K562 (cell line): ENCODE data around the gene SLC39A7. TPM values are rescaled to one million over a fixed set of nuclear protein-coding genes. Genes with fewer than 3 reads are reported as not detected.
A peak's percentile ranks its signal among the peaks of the same experiment; 100 is the strongest.

ENCODE experiments used
- AFF1 ChIP-seq, 2 experiments: fragments of 450-650 bp; IDR thresholded peaks; 2 replicates each; pipeline ENCODE4 v1.6.1; 2018; ENCODE audit warnings: mild to moderate bottlenecking in 2 of 2, low read depth in 1 of 2; ENCODE audit not compliant: partially characterized antibody in 2 of 2
- BRD4 ChIP-seq: fragments of 200-600 bp; sonication (generic); IDR thresholded peaks from 2 replicates; pipeline ENCODE4 v1.6.1; 2017; ENCODE audit warnings: inconsistent platforms
- CHD1 ChIP-seq: fragments of 200-600 bp; sonication (generic); IDR thresholded peaks from one replicate; pipeline ENCODE4 v1.6.1; 2012; ENCODE audit warnings: mild to moderate bottlenecking, moderate library complexity, low read length, inconsistent platforms
- FOXP1 ChIP-seq: sonication (generic); formaldehyde crosslinking; IDR thresholded peaks from 2 replicates; pipeline ENCODE4 v1.8.0; 2022; ENCODE audit warnings: mild to moderate bottlenecking, missing genetic modification reagents
- GATAD2A ChIP-seq: fragments of 450-650 bp; IDR thresholded peaks from 2 replicates; pipeline ENCODE4 v1.6.1; 2017
- PCBP2 ChIP-seq: fragments of 200-400 bp; formaldehyde crosslinking; IDR thresholded peaks from 2 replicates; pipeline ENCODE4 v1.6.1; 2018; ENCODE audit warnings: low read length, low read depth, mild to moderate bottlenecking, moderate library complexity; ENCODE audit not compliant: poor library complexity, severe bottlenecking
- RAD21 ChIP-seq, 2 experiments: fragments of 250-450 bp in 1 of 2; fragments of 450-650 bp in 1 of 2; sonication (Bioruptor Pico) in 1 of 2; formaldehyde crosslinking in 1 of 2; IDR thresholded peaks in 1 of 2; conservative IDR thresholded peaks in 1 of 2; 2 replicates each; pipeline versions ENCODE4 v1.4.0 to v1.8.0; 2020 to 2022; ENCODE audit warnings: mild to moderate bottlenecking in 2 of 2, moderate library complexity in 1 of 2
- RBM14 ChIP-seq: fragments of 200-400 bp; formaldehyde crosslinking; IDR thresholded peaks from 2 replicates; pipeline ENCODE4 v1.6.1; 2018; ENCODE audit warnings: low read depth, mild to moderate bottlenecking, low read length, moderate library complexity, borderline replicate concordance; ENCODE audit not compliant: insufficient read depth
- SIX5 ChIP-seq, 2 experiments: IDR thresholded peaks; 2 replicates each; pipeline ENCODE4 v1.6.1; 2011; ENCODE audit warnings: low read length in 2 of 2, borderline replicate concordance in 1 of 2, low read depth in 1 of 2, mild to moderate bottlenecking in 1 of 2, moderate library complexity in 1 of 2; ENCODE audit not compliant: insufficient read depth in 1 of 2
- SOX6 ChIP-seq: fragments of 450-650 bp; IDR thresholded peaks from 2 replicates; pipeline ENCODE4 v1.6.1; 2014; ENCODE audit warnings: mild to moderate bottlenecking
- TAF1 ChIP-seq: IDR thresholded peaks from 2 replicates; pipeline ENCODE4 v1.6.1; 2011; ENCODE audit warnings: mild to moderate bottlenecking, low read length, moderate library complexity; ENCODE audit not compliant: insufficient read depth, control insufficient read depth, severe bottlenecking; ENCODE audit errors: extremely low read depth
- TEAD4 ChIP-seq, 2 experiments: sonication (generic) in 1 of 2; formaldehyde crosslinking in 1 of 2; IDR thresholded peaks; 2 replicates each; pipeline versions ENCODE4 v1.6.1 to v1.8.0; 2012 to 2022; ENCODE audit warnings: borderline replicate concordance in 1 of 2, inconsistent platforms in 1 of 2, low read length in 1 of 2, mild to moderate bottlenecking in 1 of 2, missing genetic modification reagents in 1 of 2
- TRIM25 ChIP-seq: fragments of 450-650 bp; IDR thresholded peaks from 2 replicates; pipeline ENCODE4 v1.7.0; 2016; ENCODE audit warnings: borderline replicate concordance
- YY1 ChIP-seq, 3 experiments: IDR thresholded peaks; 2 replicates each; pipeline ENCODE4 v1.6.1; 2011; ENCODE audit warnings: low read length in 2 of 3, mild to moderate bottlenecking in 2 of 3, moderate library complexity in 2 of 3, borderline replicate concordance in 1 of 3, control low read depth in 1 of 3, low read depth in 1 of 3; ENCODE audit not compliant: insufficient read depth in 3 of 3, insufficient replicate concordance in 2 of 3, control insufficient read depth in 1 of 3, insufficient read length in 1 of 3; ENCODE audit errors: extremely low read depth in 1 of 3
- ZNF133 ChIP-seq: fragments of 250-450 bp; sonication (Bioruptor Pico); IDR thresholded peaks from 2 replicates; pipeline ENCODE4 v1.4.0; 2020; ENCODE audit warnings: mild to moderate bottlenecking
- ZNF263 ChIP-seq: sonication (generic); formaldehyde crosslinking; IDR thresholded peaks from 2 replicates; pipeline ENCODE4 v1.8.0; 2022; ENCODE audit warnings: mild to moderate bottlenecking, missing genetic modification reagents, borderline replicate concordance
- polyA plus RNA-seq, 8 experiments: library from polyadenylated mRNA; depleted of rRNA in 4 of 8; stranded (reverse) in 5 of 8; unstranded in 3 of 8; fragments of >200 nt; fragmentation: Nextera tagmentation in 2 of 8; fragmentation: Illumina TruSeq in 1 of 8; extraction: Ambion mirVana in 2 of 8; extraction: Trizol in 1 of 8; gene quantifications; 2 replicates each; pipeline versions ENCODE4 v1.2.1 to v1.2.3, GENCODE V29; 2011 to 2014; ENCODE audit warnings: inconsistent platforms in 1 of 8, missing spikeins in 1 of 8
- total RNA-seq, 7 experiments: library from RNA; depleted of rRNA in 6 of 7; stranded (reverse); fragments of >200 nt in 6 of 7; fragmentation: Illumina TruSeq in 2 of 7; extraction: Trizol in 2 of 7; gene quantifications; 2 replicates each; pipeline versions ENCODE4 v1.2.1 to v1.2.3, GENCODE V29; 2011 to 2021; ENCODE audit warnings: low replicate concordance in 1 of 7

SLC39A7 gene
- total and polyA plus RNA-seq, 9 of the 15 experiments (the other 6 are each of a cell fraction or from before 2014, with no cell fraction given) = 21.7 to 169 (median 121) TPM

GRCh38 chr6:33200219-33201146 lies at the start of gene SLC39A7, which contains the start of gene RXRB (continued):
- TF ChIP-seq TAF1 (peak; percentile 93), FOXP1 (CRISPR knock-in tag) (peak; percentile 76; the same call in 1 of the 2 replicates), AFF1 (IDR thresholded peaks at IDR 0.05; ENCODE audit: low read depth in 1 of 2, partially characterized antibody in 2 of 2) (peak in 1 of 2 experiments; percentile 94), SOX6 (peak; percentile 53; the same call in 1 of the 2 replicates), BRD4 (peak; percentile 83; the same call in 1 of the 2 replicates), GATAD2A (no peak), TEAD4 (IDR thresholded peaks at IDR 0.05; ENCODE audit: low read length) (peak; percentile 15; the same call in 1 of the 2 replicates), TEAD4 (CRISPR knock-in tag; IDR thresholded peaks at IDR 0.05; ENCODE audit: borderline replicate concordance) (no peak), SIX5 (IDR thresholded peaks at IDR 0.05; ENCODE audit: borderline replicate concordance in 1 of 2, insufficient read depth in 1 of 2, low read depth in 1 of 2, low read length in 2 of 2) (peak; percentile 55 to 85; a peak in 3 of 4 replicates), TRIM25 (no peak), YY1 (IDR thresholded peaks at IDR 0.05; ENCODE audit: borderline replicate concordance in 1 of 3, control insufficient read depth in 1 of 3, extremely low read depth in 1 of 3, insufficient read depth in 3 of 3, insufficient read length in 1 of 3, insufficient replicate concordance in 2 of 3, low read depth in 1 of 3, low read length in 2 of 3) (peak; percentile 99), ZNF263 (CRISPR knock-in tag) (peak; percentile 48; the same call in 1 of the 2 replicates), PCBP2 (no peak), ZNF133 (CRISPR knock-in tag) (0 out of 2 replicates have a peak, but pooled peaks have one; percentile 40), RAD21 (CRISPR knock-in tag; conservative IDR thresholded peaks at IDR 0.05 in 1 of 2, IDR thresholded peaks at IDR 0.05 in 1 of 2) (no peak; a peak in 1 of 4 replicates), CHD1 (peak; percentile 95), RBM14 (0 out of 2 replicates have a peak, but pooled peaks have one; percentile 41)
